SH-SY5Y (cell line): ENCODE measurements around the gene CRYGB.

Experiments
- GATA2 ChIP-seq: IDR thresholded peaks from 2 replicates; pipeline ENCODE4 v1.6.1; 2011; ENCODE audit warnings: mild to moderate bottlenecking, low read depth, low read length
- GATA3 ChIP-seq: IDR thresholded peaks from 2 replicates; pipeline ENCODE4 v1.6.1; 2011; ENCODE audit warnings: low read depth, mild to moderate bottlenecking, low read length, moderate library complexity

DNA sequence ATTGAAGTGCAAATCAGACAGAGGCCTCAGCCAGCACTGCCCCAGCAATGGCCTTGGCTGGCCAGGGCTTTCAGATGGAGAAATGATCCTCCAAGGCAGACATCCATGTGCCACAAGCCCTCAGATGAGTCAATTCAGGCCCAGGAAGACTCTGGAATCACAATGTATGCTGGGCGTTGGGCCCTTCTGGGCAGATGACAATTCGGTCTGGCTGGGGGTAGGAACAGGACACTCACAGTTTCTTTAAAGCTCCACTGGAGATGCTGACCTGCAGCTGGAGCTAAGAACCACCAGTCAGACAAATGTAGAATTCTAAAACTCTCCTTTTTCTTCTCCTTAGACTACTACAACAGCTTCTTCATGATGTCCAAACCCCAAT lies 9.3 kb downstream of the CRYGB start:
- TF ChIP-seq GATA3 (no peak), GATA2 (no peak)
